NCI-H1930 (cell line): Measurements from ENCODE around the gene TANC2.
"Not testable (repeated sequence)": the region's sequence is repeated elsewhere in the genome, so short reads cannot be mapped to it uniquely, and the experiment has no call there.

ENCODE experiments used
- DNase-seq, 2 experiments: peaks; one replicate each; lab custom pipeline; 2025; lab: John Stamatoyannopoulos, UW

Gene TANC2

GRCh38 chr17:62964506-62964905 lies 1.5 kb upstream of the TANC2 start:
- no peak for DNase-seq

- no peak for DNase-seq
Observed at GRCh38 chr17:62965174-62965685, 805 bp upstream of the TANC2 start.

- DNase-seq: no peak
Observed at GRCh38 chr17:62966426-62967204, 580 bp downstream of the TANC2 start.

GRCh38 chr17:62967205-62967529 lies 1.1 kb downstream of the TANC2 start:
- no peak for DNase-seq

GRCh38 chr17:62968445-62968923 lies 2.4 kb downstream of the TANC2 start:
- DNase-seq: peak; percentile 7 to 67

- DNase-seq: no peak
Observed at GRCh38 chr17:62970610-62971009, 4.6 kb downstream of the TANC2 start.

GRCh38 chr17:62971853-62972252 lies 5.8 kb downstream of the TANC2 start:
- no peak for DNase-seq

- DNase-seq: no peak
Observed at GRCh38 chr17:62974788-62975187, 8.8 kb downstream of the TANC2 start.

- DNase-seq: no peak
Observed at GRCh38 chr17:62975206-62975605, 9.2 kb downstream of the TANC2 start.

- not testable (repeated sequence) for DNase-seq
Observed at GRCh38 chr17:62976643-62977231, 10.7 kb downstream of the TANC2 start.

- DNase-seq: no peak
Observed at GRCh38 chr17:62980842-62981241, 14.8 kb downstream of the TANC2 start.

GRCh38 chr17:62981933-62982332 lies 15.9 kb downstream of the TANC2 start:
- DNase-seq: no peak

- no peak for DNase-seq
Observed at GRCh38 chr17:62984801-62985200, 18.8 kb downstream of the TANC2 start.

- DNase-seq: no peak
Observed at GRCh38 chr17:62986549-62986948, 20.5 kb downstream of the TANC2 start.

GRCh38 chr17:62987136-62987535 lies 21.1 kb downstream of the TANC2 start:
- DNase-seq: no peak

- DNase-seq: no peak
Observed at GRCh38 chr17:62989501-62989900, 23.5 kb downstream of the TANC2 start.

- DNase-seq: no peak
Observed at GRCh38 chr17:62994931-62995330, 28.9 kb downstream of the TANC2 start.

GRCh38 chr17:62995377-62995885 lies 29.4 kb downstream of the TANC2 start:
- DNase-seq: no peak

- DNase-seq: no peak
Observed at GRCh38 chr17:62996221-62996620, 30.2 kb downstream of the TANC2 start.

- no peak for DNase-seq
Observed at GRCh38 chr17:62998166-62998565, 32.1 kb downstream of the TANC2 start.

- DNase-seq: peak in 1 of 2 experiments; percentile 48
Observed at GRCh38 chr17:62998665-62999393, 32.8 kb downstream of the TANC2 start.

- DNase-seq: no peak
Observed at GRCh38 chr17:62999736-63000135, 33.7 kb downstream of the TANC2 start.
